PC-9 (cell line): ENCODE data around the gene DESI1. TPM values are rescaled to one million over a fixed set of nuclear protein-coding genes. Genes with fewer than 3 reads are reported as not detected.

ENCODE experiments used
- BruUV-seq: library from RNA; stranded (reverse); fragments of 400-500 nt; replicated peaks from 2 replicates; lab custom pipeline; 2021; lab: Mats Ljungman, UMichigan
- CTCF ChIA-PET: fragments of 300-600 bp; sonication (Branson Sonifier 250); formaldehyde crosslinking; loops from one replicate; lab custom pipeline; 2022; ENCODE audit warnings: antibody characterized with exemption; lab: Charles Lee
- POLR2A ChIA-PET: fragments of 300-600 bp; sonication (Branson Sonifier 250); formaldehyde crosslinking; loops from one replicate; lab custom pipeline; 2022; ENCODE audit warnings: antibody characterized with exemption; ENCODE audit not compliant: unreplicated experiment; lab: Charles Lee
- DNase-seq, 2 experiments: peaks; one replicate each; pipeline versions ENCODE4 v3.0.0 to v3.0.0-alpha.2; 2015 to 2022; ENCODE audit warnings: mixed read lengths in 1 of 2
- H2AFZ ChIP-seq: fragments of 200-600 bp; sonication (generic); 2 replicates; pipeline ENCODE4 v1.8.1; 2017; ENCODE audit warnings: antibody characterized with exemption
- H3F3A ChIP-seq: fragments of 200-600 bp; sonication (generic); 2 replicates; pipeline ENCODE4 v1.8.1; 2017; ENCODE audit warnings: antibody characterized with exemption, mild to moderate bottlenecking, low read depth; ENCODE audit not compliant: insufficient read depth
- H3K27ac ChIP-seq: fragments of 200-600 bp; sonication (generic); 2 replicates; pipeline ENCODE4 v1.6.1; 2016; ENCODE audit warnings: mixed run types
- H3K27me3 ChIP-seq: fragments of 200-600 bp; sonication (generic); 2 replicates; pipeline ENCODE4 v1.6.1; 2016; ENCODE audit warnings: low read depth, mixed run types; ENCODE audit not compliant: insufficient read depth
- H3K36me3 ChIP-seq: fragments of 200-600 bp; sonication (generic); 2 replicates; pipeline ENCODE4 v1.6.1; 2016; ENCODE audit warnings: low read depth, mixed run types
- H3K4me1 ChIP-seq: fragments of 200-600 bp; sonication (generic); replicated peaks from 2 replicates; pipeline ENCODE4 v1.6.1; 2016; ENCODE audit warnings: mixed run types; ENCODE audit not compliant: insufficient read depth
- H3K4me2 ChIP-seq: fragments of 200-600 bp; sonication (generic); 2 replicates; pipeline ENCODE4 v1.6.1; 2017; ENCODE audit warnings: mixed run types
- H3K4me3 ChIP-seq: fragments of 200-600 bp; sonication (generic); 2 replicates; pipeline ENCODE4 v1.6.1; 2016; ENCODE audit warnings: mixed run types
- H3K79me2 ChIP-seq: fragments of 200-600 bp; sonication (generic); 2 replicates; pipeline ENCODE4 v1.6.1; 2017; ENCODE audit warnings: low read depth, mixed run types
- H3K9me2 ChIP-seq: fragments of 200-600 bp; sonication (generic); 2 replicates; pipeline ENCODE4 v1.8.1; 2017; ENCODE audit warnings: mild to moderate bottlenecking; ENCODE audit not compliant: insufficient read depth
- H3K9me3 ChIP-seq: fragments of 200-600 bp; sonication (generic); 2 replicates; pipeline ENCODE4 v1.8.1; 2016; ENCODE audit warnings: low read depth; ENCODE audit not compliant: insufficient read depth
- H4K20me1 ChIP-seq: fragments of 200-600 bp; sonication (generic); 2 replicates; pipeline ENCODE4 v1.8.1; 2017; ENCODE audit not compliant: insufficient read depth
- EZH2 ChIP-seq: fragments of 200-600 bp; sonication (generic); IDR thresholded peaks from 2 replicates; pipeline ENCODE4 v1.8.0; 2017; ENCODE audit warnings: antibody characterized with exemption, low read depth
- intact Hi-C: fragments of 100-400 bp; cut with micrococcal nuclease; formaldehyde crosslinking; loops from one replicate; pipeline ENCODE4 v1.10.0; 2022; ENCODE audit not compliant: unreplicated experiment
- total RNA-seq: library from RNA; stranded (reverse); gene quantifications from 2 replicates; pipeline ENCODE4 v1.2.3, GENCODE V29; 2021
- TF ChIP-seq, protein P1 (sequence below): fragments of 200-600 bp; sonication (generic); conservative IDR thresholded peaks from 2 replicates; pipeline ENCODE4 v1.6.1; 2017; ENCODE audit warnings: mixed run types, antibody characterized with exemption, mild to moderate bottlenecking, moderate library complexity

Gene DESI1
- total RNA-seq, 1 experiment from 2014 or later, result 52.7 TPM

DNA sequence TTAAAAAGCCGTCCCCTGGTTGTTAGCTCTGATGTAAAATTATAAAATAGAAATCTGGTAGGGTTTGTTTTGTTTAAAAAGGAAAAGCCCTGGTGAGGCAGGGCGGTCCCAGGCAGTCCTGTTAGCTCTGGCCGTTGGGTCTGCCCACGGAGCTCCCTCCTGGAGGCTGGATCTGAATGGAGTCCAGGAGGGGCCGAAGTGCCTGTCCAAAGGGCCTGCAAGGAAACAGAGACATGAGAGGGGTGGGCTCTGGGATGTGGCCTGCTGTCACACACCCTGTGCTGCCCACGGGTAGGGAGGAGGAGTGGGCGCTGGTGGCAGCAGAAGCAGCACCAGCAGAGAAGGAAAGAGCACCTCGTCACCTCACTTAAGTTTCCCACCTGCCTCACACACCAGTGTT, 19.9 kb downstream of the DESI1 start:
- Histone ChIP-seq H2AFZ (no peak overlapping the region), H4K20me1 (peaks cover 3% of the 10 kb centered on the region; the same call in 1 of the 2 replicates), H3K4me2 (no peak overlapping the region), H3K36me3 (peaks cover 40% of the 10 kb centered on the region; the same call in 1 of the 2 replicates), H3K4me1 (no peaks in the 10 kb centered on the region), H3K27ac (no peak overlapping the region), H3K4me3 (no peak overlapping the region), H3K79me2 (no peaks in the 10 kb centered on the region), H3F3A (peaks cover 48% of the 10 kb centered on the region), H3K27me3 (no peaks in the 10 kb centered on the region), H3K9me3 (no peaks in the 10 kb centered on the region), H3K9me2 (no peaks in the 10 kb centered on the region)
- intact Hi-C loops, result no loop called here
- no peak for DNase-seq
- no peak for TF ChIP-seq EZH2
- TF ChIP-seq, protein P1, sequence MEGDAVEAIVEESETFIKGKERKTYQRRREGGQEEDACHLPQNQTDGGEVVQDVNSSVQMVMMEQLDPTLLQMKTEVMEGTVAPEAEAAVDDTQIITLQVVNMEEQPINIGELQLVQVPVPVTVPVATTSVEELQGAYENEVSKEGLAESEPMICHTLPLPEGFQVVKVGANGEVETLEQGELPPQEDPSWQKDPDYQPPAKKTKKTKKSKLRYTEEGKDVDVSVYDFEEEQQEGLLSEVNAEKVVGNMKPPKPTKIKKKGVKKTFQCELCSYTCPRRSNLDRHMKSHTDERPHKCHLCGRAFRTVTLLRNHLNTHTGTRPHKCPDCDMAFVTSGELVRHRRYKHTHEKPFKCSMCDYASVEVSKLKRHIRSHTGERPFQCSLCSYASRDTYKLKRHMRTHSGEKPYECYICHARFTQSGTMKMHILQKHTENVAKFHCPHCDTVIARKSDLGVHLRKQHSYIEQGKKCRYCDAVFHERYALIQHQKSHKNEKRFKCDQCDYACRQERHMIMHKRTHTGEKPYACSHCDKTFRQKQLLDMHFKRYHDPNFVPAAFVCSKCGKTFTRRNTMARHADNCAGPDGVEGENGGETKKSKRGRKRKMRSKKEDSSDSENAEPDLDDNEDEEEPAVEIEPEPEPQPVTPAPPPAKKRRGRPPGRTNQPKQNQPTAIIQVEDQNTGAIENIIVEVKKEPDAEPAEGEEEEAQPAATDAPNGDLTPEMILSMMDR, result no peak
- BruUV-seq, result no TSS peak
- ChIA-PET CTCF (no interaction called here), POLR2A (no interaction called here)

DNA sequence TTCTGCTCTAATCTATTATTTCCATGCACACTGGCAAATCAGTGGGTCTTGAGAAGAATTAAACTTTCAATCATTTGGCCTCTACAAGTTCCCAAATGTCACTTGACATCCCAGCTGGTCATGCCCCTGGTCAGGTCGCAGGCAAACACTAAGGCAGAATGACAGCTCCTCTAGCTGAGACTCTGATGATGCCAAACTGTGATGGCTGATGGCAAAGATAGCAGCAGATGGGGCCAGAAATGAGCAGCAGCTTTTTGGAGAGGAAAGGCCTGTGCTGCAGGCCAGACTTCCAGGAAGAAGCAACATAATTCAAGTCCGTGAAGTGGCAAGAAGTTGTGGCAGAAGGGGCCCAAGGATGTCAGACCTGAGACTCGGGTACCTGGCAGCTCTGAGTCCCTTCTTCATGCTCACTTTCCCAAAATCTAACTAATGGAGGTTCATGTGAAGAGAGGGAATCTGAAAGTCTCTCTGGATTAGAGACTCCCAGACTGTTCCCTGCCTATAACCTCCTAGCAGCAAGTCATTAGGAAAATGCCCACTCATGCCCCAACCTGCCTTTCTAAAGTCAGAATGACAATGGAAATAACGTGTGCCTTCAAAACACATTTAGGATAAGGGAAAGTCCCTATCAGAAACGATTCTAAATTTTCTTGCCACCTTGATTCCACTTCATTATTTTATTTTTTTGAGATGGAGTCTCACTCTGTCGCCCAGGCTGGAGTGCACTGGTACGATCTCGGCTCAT, 21.8 kb downstream of the DESI1 start:
- H4K20me1 ChIP-seq, result no peaks in the 10 kb centered on the region; the same call in 1 of the 2 replicates
- no peaks in the 10 kb centered on the region for H3K4me1 ChIP-seq
- H3K9me2 ChIP-seq, result no peaks in the 10 kb centered on the region
- H3K4me2 ChIP-seq, result no peak overlapping the region
- peaks cover 56% of the 10 kb centered on the region for H3F3A ChIP-seq
- ChIA-PET POLR2A (interaction anchor here (0.6 kb wide), 1 partner anchor 22 kb away, joined by 7 read pairs; the partner anchor contains the start of genes DESI1 and XRCC6), CTCF (interaction anchor here (0.8 kb wide), 1 partner anchor 9 kb away, joined by 7 read pairs; the partner anchor contains the start of gene PMM1)
- intact Hi-C loops, result loop anchor here (10.0 kb wide), 1 partner anchor 194 kb away; no protein-coding TSS in a partner anchor
- no TSS peak for BruUV-seq
- no peak for TF ChIP-seq EZH2
- TF ChIP-seq, protein P1, result no peak
- no peak overlapping the region for H3K27ac ChIP-seq
- no peaks in the 10 kb centered on the region for H3K9me3 ChIP-seq
- H2AFZ ChIP-seq, result no peak overlapping the region
- H3K4me3 ChIP-seq, result no peak overlapping the region
- no peaks in the 10 kb centered on the region for H3K27me3 ChIP-seq
- DNase-seq, result no peak
- peaks cover 23% of the 10 kb centered on the region; the same call in 1 of the 2 replicates for H3K36me3 ChIP-seq
- no peaks in the 10 kb centered on the region for H3K79me2 ChIP-seq

DNA sequence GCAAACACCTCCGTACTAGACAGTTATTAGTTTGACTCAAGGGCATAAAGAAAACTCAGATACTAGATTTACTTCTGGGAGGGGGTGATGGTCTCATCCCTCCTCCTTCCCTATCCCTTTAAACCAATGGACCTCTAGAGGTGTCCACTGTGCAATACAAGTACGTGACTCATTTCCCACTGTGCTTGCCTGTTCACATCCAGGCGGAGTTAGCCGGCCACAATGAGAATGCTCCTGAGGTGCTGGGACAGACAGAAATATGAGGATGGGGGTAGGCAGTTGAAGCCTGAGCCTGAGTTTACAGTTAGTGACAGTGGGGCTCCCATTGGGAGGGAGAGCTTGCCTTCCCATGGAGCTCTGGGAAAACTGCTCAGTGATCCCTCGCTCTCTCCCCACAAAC, 22.8 kb downstream of the DESI1 start:
- ChIA-PET CTCF (interaction anchor here (0.8 to 2.1 kb wide), 3 partner anchors 8 to 162 kb away, joined by 6 to 11 read pairs (median 7); partner anchors contain the start of gene PMM1), POLR2A (no interaction called here)

More for the DNA sequence above, 22.8 kb downstream of the DESI1 start:
- Histone ChIP-seq H3K27ac (no peak overlapping the region), H3K27me3 (no peaks in the 10 kb centered on the region), H4K20me1 (no peaks in the 10 kb centered on the region; the same call in 1 of the 2 replicates), H3K4me1 (no peaks in the 10 kb centered on the region), H3K9me3 (no peaks in the 10 kb centered on the region), H3K4me3 (no peak overlapping the region), H3K9me2 (no peaks in the 10 kb centered on the region), H3K4me2 (no peak overlapping the region), H2AFZ (no peak overlapping the region), H3F3A (peaks cover 53% of the 10 kb centered on the region), H3K79me2 (no peaks in the 10 kb centered on the region), H3K36me3 (peaks cover 17% of the 10 kb centered on the region; the same call in 1 of the 2 replicates)
- no peak for DNase-seq
- no peak for TF ChIP-seq EZH2
- TF ChIP-seq, protein P1, result no peak
- no TSS peak for BruUV-seq
- intact Hi-C loops, result loop anchor here (10.0 kb wide), 1 partner anchor 193 kb away; no protein-coding TSS in a partner anchor
